ENCODE results near the gene TRAPPC4. TPM values are rescaled to one million over a fixed set of nuclear protein-coding genes. Genes with fewer than 3 reads are reported as not detected.
"Not testable (repeated sequence)": the region's sequence is repeated elsewhere in the genome, so short reads cannot be mapped to it uniquely, and the experiment has no call there.

Gene TRAPPC4
- total and polyA plus RNA-seq, 2 experiments from 2014 or later: 90.6 to 210 TPM

DNA sequence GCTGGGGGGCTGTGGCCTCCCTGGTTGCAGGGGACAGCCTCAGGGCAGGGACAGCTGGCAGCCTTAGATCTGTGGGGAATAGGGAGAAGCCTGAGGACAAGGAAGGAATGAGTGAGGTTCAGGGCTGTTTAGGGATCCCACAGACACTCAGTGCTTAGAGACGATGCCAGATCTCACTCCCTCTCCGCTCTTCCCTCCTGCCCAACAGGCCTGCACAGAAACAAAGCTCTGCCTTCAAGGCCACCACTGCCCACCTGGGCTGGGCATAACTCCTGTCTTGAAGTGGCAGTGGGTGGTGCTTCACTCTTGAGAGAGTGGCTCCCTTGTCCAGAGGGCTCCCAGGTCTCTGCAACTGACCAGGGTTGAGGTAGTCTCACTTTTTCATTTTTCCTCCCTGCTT lies 33.7 kb upstream of the TRAPPC4 start:
- Histone ChIP-seq H3K9me3 (ENCODE audit: low read depth) (no peaks in the 10 kb centered on the region), H3K27ac (no peak overlapping the region), H2AFZ (no peak overlapping the region), H3K27me3 (replicated peaks; ENCODE audit: insufficient read depth) (no peaks in the 10 kb centered on the region), H3K9me2 (ENCODE audit: insufficient read depth) (no peaks in the 10 kb centered on the region), H3K4me1 (ENCODE audit: insufficient read depth) (no peaks in the 10 kb centered on the region), H3K4me2 (ENCODE audit: unreplicated experiment) (no peak overlapping the region), H4K20me1 (ENCODE audit: insufficient read depth) (no peaks in the 10 kb centered on the region), H3K79me2 (ENCODE audit: insufficient read depth) (no peaks in the 10 kb centered on the region), H3K4me3 (no peak overlapping the region), H3K9ac (no peak overlapping the region), H3K36me3 (ENCODE audit: low read depth) (no peaks in the 10 kb centered on the region), H3F3A (ENCODE audit: insufficient read depth) (no peaks in the 10 kb centered on the region)
- no peak for DNase-seq
- TF ChIP-seq EZH2phosphoT487 (IDR thresholded peaks at IDR 0.05; ENCODE audit: insufficient read depth, low read depth): no peak
- TF ChIP-seq EZH2 (IDR thresholded peaks at IDR 0.05; ENCODE audit: insufficient read depth, poor library complexity, severe bottlenecking): no peak
- in situ Hi-C loops (cut with MboI): no loop called here
- WGBS, 2 experiments (ENCODE audit: low coverage in 1 of 2, low lambda C conversion rate in 2 of 2, missing lambda C conversion rate in 2 of 2): 61% methylated on average over 2 of the region's 2 CpGs

GRCh38 chr11:118988280-118988679 lies 30.3 kb upstream of the TRAPPC4 start:
- no peaks in the 10 kb centered on the region for H3K36me3 ChIP-seq (ENCODE audit: low read depth)
- in situ Hi-C loops (cut with MboI): no loop called here
- no peak for DNase-seq
- TF ChIP-seq EZH2 (IDR thresholded peaks at IDR 0.05; ENCODE audit: insufficient read depth, poor library complexity, severe bottlenecking): no peak
- no peak for TF ChIP-seq EZH2phosphoT487 (IDR thresholded peaks at IDR 0.05; ENCODE audit: insufficient read depth, low read depth)
- no peak overlapping the region for H3K4me2 ChIP-seq (ENCODE audit: unreplicated experiment)
- H3K9me3 ChIP-seq (ENCODE audit: low read depth): no peaks in the 10 kb centered on the region
- H2AFZ ChIP-seq: no peak overlapping the region
- no peaks in the 10 kb centered on the region for H3K27me3 ChIP-seq (replicated peaks; ENCODE audit: insufficient read depth)
- no peak overlapping the region for H3K4me3 ChIP-seq
- no peaks in the 10 kb centered on the region for H3F3A ChIP-seq (ENCODE audit: insufficient read depth)
- no peaks in the 10 kb centered on the region for H3K9me2 ChIP-seq (ENCODE audit: insufficient read depth)
- no peaks in the 10 kb centered on the region for H4K20me1 ChIP-seq (ENCODE audit: insufficient read depth)
- H3K79me2 ChIP-seq (ENCODE audit: insufficient read depth): no peaks in the 10 kb centered on the region
- H3K9ac ChIP-seq: no peak overlapping the region
- H3K4me1 ChIP-seq (ENCODE audit: insufficient read depth): no peaks in the 10 kb centered on the region
- WGBS, 2 experiments (ENCODE audit: low coverage in 1 of 2, low lambda C conversion rate in 2 of 2, missing lambda C conversion rate in 2 of 2): 93 to 99% methylated on average over 5 of the region's 5 CpGs
- no peak overlapping the region for H3K27ac ChIP-seq

GRCh38 chr11:118991486-118992038 lies 27.0 kb upstream of the TRAPPC4 start:
- H3K27ac ChIP-seq; in situ Hi-C loops (cut with MboI); H4K20me1 ChIP-seq (ENCODE audit: insufficient read depth); H3K4me2 ChIP-seq (ENCODE audit: unreplicated experiment); H3K36me3 ChIP-seq (ENCODE audit: low read depth); H3K4me1 ChIP-seq (ENCODE audit: insufficient read depth); H3K9me3 ChIP-seq (ENCODE audit: low read depth); DNase-seq; H3K27me3 ChIP-seq (replicated peaks; ENCODE audit: insufficient read depth); H2AFZ ChIP-seq; H3F3A ChIP-seq (ENCODE audit: insufficient read depth); H3K9me2 ChIP-seq (ENCODE audit: insufficient read depth); H3K9ac ChIP-seq; H3K4me3 ChIP-seq: not testable (repeated sequence)
- WGBS, 2 experiments (ENCODE audit: low coverage in 1 of 2, low lambda C conversion rate in 2 of 2, missing lambda C conversion rate in 2 of 2): 94 to 97% methylated on average over 2 to 44 of the region's 44 CpGs
- peaks cover 11% of the 10 kb centered on the region; the same call in 1 of the 2 replicates for H3K79me2 ChIP-seq (ENCODE audit: insufficient read depth)

- H3K9me3 ChIP-seq (ENCODE audit: low read depth): no peaks in the 10 kb centered on the region
- no peaks in the 10 kb centered on the region for H3K27me3 ChIP-seq (replicated peaks; ENCODE audit: insufficient read depth)
- peaks cover 55% of the 10 kb centered on the region for H3K79me2 ChIP-seq (ENCODE audit: insufficient read depth)
- in situ Hi-C loops (cut with MboI): no loop called here
- DNase-seq: peak; percentile 66
- H3K9me2 ChIP-seq (ENCODE audit: insufficient read depth): no peaks in the 10 kb centered on the region
- H2AFZ ChIP-seq: peak overlapping the region; percentile 99
- H3K4me3 ChIP-seq: peak overlapping the region; percentile 90
- peaks cover 13% of the 10 kb centered on the region for H3K36me3 ChIP-seq (ENCODE audit: low read depth)
- H3K27ac ChIP-seq: peak overlapping the region; percentile 75
- H3K9ac ChIP-seq: peak overlapping the region; percentile 82
- TF ChIP-seq EZH2phosphoT487 (IDR thresholded peaks at IDR 0.05; ENCODE audit: insufficient read depth, low read depth) (no peak), EZH2 (IDR thresholded peaks at IDR 0.05; ENCODE audit: insufficient read depth, poor library complexity, severe bottlenecking) (no peak)
- peak overlapping the region; percentile 99 for H3K4me2 ChIP-seq (ENCODE audit: unreplicated experiment)
- H3F3A ChIP-seq (ENCODE audit: insufficient read depth): peaks cover 34% of the 10 kb centered on the region
- 11 to 16% methylated on average over 22 of the region's 22 CpGs for WGBS, 2 experiments (ENCODE audit: low coverage in 1 of 2, low lambda C conversion rate in 2 of 2, missing lambda C conversion rate in 2 of 2)
- H4K20me1 ChIP-seq (ENCODE audit: insufficient read depth): no peaks in the 10 kb centered on the region
- H3K4me1 ChIP-seq (ENCODE audit: insufficient read depth): peaks cover 26% of the 10 kb centered on the region
Observed at GRCh38 chr11:118996926-118997626, 21.5 kb upstream of the TRAPPC4 start.
